Measurements from ENCODE around the gene ADGRV1.

The ADGRV1 gene

DNA sequence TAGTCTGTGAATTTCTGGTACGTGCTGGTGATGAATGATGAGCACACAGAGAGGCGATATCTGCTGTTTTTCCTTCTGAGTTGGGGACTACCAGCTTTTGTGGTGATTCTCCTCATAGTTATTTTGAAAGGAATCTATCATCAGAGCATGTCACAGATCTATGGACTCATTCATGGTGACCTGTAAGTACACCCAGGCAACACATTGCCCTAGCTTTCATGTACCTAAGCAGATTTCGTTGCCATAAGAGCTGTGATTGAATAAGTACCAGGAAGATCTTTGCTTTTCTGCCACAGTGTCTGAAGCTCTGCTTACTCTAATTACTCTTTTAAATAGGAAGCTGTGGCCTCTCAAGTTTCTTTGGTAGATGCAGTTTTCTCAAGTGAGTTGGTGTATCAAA lies 426.7 kb downstream of the ADGRV1 start:
- TF ChIP-seq POLR2AphosphoS5 (IDR thresholded peaks at IDR 0.05; ENCODE audit: low read depth, low read length) = no peak
- TF ChIP-seq, protein P1, sequence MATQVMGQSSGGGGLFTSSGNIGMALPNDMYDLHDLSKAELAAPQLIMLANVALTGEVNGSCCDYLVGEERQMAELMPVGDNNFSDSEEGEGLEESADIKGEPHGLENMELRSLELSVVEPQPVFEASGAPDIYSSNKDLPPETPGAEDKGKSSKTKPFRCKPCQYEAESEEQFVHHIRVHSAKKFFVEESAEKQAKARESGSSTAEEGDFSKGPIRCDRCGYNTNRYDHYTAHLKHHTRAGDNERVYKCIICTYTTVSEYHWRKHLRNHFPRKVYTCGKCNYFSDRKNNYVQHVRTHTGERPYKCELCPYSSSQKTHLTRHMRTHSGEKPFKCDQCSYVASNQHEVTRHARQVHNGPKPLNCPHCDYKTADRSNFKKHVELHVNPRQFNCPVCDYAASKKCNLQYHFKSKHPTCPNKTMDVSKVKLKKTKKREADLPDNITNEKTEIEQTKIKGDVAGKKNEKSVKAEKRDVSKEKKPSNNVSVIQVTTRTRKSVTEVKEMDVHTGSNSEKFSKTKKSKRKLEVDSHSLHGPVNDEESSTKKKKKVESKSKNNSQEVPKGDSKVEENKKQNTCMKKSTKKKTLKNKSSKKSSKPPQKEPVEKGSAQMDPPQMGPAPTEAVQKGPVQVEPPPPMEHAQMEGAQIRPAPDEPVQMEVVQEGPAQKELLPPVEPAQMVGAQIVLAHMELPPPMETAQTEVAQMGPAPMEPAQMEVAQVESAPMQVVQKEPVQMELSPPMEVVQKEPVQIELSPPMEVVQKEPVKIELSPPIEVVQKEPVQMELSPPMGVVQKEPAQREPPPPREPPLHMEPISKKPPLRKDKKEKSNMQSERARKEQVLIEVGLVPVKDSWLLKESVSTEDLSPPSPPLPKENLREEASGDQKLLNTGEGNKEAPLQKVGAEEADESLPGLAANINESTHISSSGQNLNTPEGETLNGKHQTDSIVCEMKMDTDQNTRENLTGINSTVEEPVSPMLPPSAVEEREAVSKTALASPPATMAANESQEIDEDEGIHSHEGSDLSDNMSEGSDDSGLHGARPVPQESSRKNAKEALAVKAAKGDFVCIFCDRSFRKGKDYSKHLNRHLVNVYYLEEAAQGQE (IDR thresholded peaks at IDR 0.05; ENCODE audit: insufficient read depth in 1 of 2, low read depth in 2 of 2, low read length in 2 of 2) = no peak
- no peak for TF ChIP-seq TAF1 (IDR thresholded peaks at IDR 0.05; ENCODE audit: borderline replicate concordance, insufficient read depth, low read length)
- TF ChIP-seq FOXP2 (optimal IDR thresholded peaks at IDR 0.05; ENCODE audit: borderline replicate concordance, extremely low read depth, extremely low read length, insufficient read depth) = no peak
- no peak for TF ChIP-seq SIN3A (IDR thresholded peaks at IDR 0.05; ENCODE audit: borderline replicate concordance, insufficient read depth, low read length)

DNA sequence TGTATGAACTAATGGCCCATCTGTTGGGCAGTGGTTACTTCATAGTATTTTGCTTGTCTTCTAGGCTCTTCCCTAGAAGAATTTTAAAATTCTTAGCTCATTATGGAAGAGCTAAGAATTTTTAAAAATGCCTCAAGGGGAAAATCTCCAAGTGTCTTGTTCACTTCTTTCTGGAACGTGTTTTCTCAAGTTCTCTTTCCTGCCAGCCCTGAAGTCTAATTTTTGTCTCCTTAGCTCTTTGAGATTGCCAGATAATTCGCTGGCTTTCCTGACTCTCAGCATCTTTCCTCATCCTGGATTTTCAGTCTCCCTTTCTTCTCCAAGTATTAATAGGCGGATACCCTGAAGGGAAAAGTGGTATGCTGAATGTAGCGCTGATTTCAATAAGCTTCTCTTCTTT lies 429.1 kb downstream of the ADGRV1 start:
- TF ChIP-seq SIN3A (IDR thresholded peaks at IDR 0.05; ENCODE audit: borderline replicate concordance, insufficient read depth, low read length) = no peak
- no peak for TF ChIP-seq POLR2AphosphoS5 (IDR thresholded peaks at IDR 0.05; ENCODE audit: low read depth, low read length)
- no peak for TF ChIP-seq FOXP2 (optimal IDR thresholded peaks at IDR 0.05; ENCODE audit: borderline replicate concordance, extremely low read depth, extremely low read length, insufficient read depth)
- TF ChIP-seq, protein P1 (IDR thresholded peaks at IDR 0.05; ENCODE audit: insufficient read depth in 1 of 2, low read depth in 2 of 2, low read length in 2 of 2) = no peak
- TF ChIP-seq TAF1 (IDR thresholded peaks at IDR 0.05; ENCODE audit: borderline replicate concordance, insufficient read depth, low read length) = no peak

DNA sequence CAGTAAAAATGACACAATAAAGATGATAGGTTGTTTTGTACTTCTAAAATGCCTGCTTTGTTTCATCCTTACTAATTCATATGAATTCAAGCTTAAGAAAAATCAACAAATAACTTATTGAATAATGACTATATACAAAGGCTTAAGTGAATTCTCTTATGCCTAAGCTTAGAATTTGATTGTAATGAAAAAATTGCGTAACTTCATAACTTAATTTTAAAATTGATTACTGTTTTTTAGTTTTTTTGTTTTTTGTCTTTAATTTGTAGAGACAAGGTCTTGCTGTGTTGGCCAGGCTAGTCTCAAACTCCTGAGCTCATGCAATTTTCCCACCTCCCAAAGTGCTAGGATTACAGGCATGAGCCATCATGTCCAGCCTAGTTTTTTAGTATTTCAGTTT lies 432.6 kb downstream of the ADGRV1 start:
- TF ChIP-seq TAF1 (IDR thresholded peaks at IDR 0.05; ENCODE audit: borderline replicate concordance, insufficient read depth, low read length) (no peak), FOXP2 (optimal IDR thresholded peaks at IDR 0.05; ENCODE audit: borderline replicate concordance, extremely low read depth, extremely low read length, insufficient read depth) (no peak), SIN3A (IDR thresholded peaks at IDR 0.05; ENCODE audit: borderline replicate concordance, insufficient read depth, low read length) (no peak), POLR2AphosphoS5 (IDR thresholded peaks at IDR 0.05; ENCODE audit: low read depth, low read length) (no peak)
- TF ChIP-seq, protein P1 (IDR thresholded peaks at IDR 0.05; ENCODE audit: insufficient read depth in 1 of 2, low read depth in 2 of 2, low read length in 2 of 2) = no peak

DNA sequence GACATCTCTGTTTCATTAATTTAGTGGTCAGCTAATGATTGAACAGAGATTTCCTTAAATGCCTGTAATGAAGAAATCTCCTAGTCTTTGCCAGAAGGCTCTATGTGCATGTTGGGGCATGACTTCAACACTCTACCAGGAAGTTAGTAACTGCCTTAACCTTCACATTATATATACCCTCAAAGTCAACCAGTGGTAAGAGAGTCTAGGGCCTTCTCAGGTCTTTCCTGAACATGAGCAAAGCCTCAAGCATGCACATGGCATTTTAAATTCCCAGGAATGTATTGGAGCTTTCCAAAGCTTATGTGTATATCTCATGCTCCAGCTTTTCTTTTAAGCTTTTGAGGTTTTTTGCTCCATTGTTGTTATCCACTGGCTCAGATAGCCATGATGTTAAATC lies 436.2 kb downstream of the ADGRV1 start:
- TF ChIP-seq SIN3A (IDR thresholded peaks at IDR 0.05; ENCODE audit: borderline replicate concordance, insufficient read depth, low read length) (no peak), TAF1 (IDR thresholded peaks at IDR 0.05; ENCODE audit: borderline replicate concordance, insufficient read depth, low read length) (no peak), POLR2AphosphoS5 (IDR thresholded peaks at IDR 0.05; ENCODE audit: low read depth, low read length) (no peak), FOXP2 (optimal IDR thresholded peaks at IDR 0.05; ENCODE audit: borderline replicate concordance, extremely low read depth, extremely low read length, insufficient read depth) (no peak)
- TF ChIP-seq, protein P1 (IDR thresholded peaks at IDR 0.05; ENCODE audit: insufficient read depth in 1 of 2, low read depth in 2 of 2, low read length in 2 of 2) = no peak

DNA sequence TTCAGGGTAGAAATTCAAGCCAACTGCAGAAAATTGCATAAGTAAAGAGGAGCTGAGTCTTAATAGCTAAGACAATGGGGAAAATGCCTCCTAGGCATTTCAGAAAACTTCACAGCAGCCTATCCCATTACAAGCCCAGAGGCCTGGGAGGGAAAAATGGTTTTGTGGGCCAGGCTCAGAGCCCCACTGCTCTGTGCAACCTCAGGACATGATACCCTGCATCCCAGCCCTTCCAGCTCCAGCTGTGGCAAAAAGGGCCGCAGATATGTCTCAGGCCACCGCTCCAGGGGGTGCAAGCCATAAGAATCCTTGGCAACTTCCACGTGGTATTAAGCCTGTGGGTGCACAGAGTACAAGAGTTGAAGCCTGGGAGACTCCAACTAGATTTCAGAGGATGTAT lies 437.5 kb downstream of the ADGRV1 start:
- no peak for TF ChIP-seq POLR2AphosphoS5 (IDR thresholded peaks at IDR 0.05; ENCODE audit: low read depth, low read length)
- TF ChIP-seq, protein P1 (IDR thresholded peaks at IDR 0.05; ENCODE audit: insufficient read depth in 1 of 2, low read depth in 2 of 2, low read length in 2 of 2) = no peak
- no peak for TF ChIP-seq FOXP2 (optimal IDR thresholded peaks at IDR 0.05; ENCODE audit: borderline replicate concordance, extremely low read depth, extremely low read length, insufficient read depth)
- TF ChIP-seq SIN3A (IDR thresholded peaks at IDR 0.05; ENCODE audit: borderline replicate concordance, insufficient read depth, low read length) = no peak
- TF ChIP-seq TAF1 (IDR thresholded peaks at IDR 0.05; ENCODE audit: borderline replicate concordance, insufficient read depth, low read length) = no peak

All from PFSK-1 (cell line).